T-helper 2 cell treated with Interferon-gamma antibody and Interleukin-4, amounts not matched to agents 5 μg/mL and 100 μg/mL, for 36 hours (primary cell): Measurements from ENCODE around the gene SDE2.

ENCODE experiments used
- DNase-seq: peaks from one replicate; pipeline ENCODE4 v3.0.0; 2021; ENCODE audit warnings: low spot score
- H3K27ac Mint-ChIP-seq: one replicate; pipeline ENCODE4 v1.8.0; 2021; ENCODE audit warnings: mild to moderate bottlenecking, mixed read lengths
- H3K27me3 Mint-ChIP-seq: one replicate; pipeline ENCODE4 v1.8.0; 2021; ENCODE audit warnings: low read depth, mixed read lengths
- H3K36me3 Mint-ChIP-seq: one replicate; pipeline ENCODE4 v1.8.0; 2021; ENCODE audit warnings: low read depth, mixed read lengths
- H3K4me1 Mint-ChIP-seq: one replicate; pipeline ENCODE4 v1.8.0; 2021; ENCODE audit warnings: low read depth, mixed read lengths
- H3K4me3 Mint-ChIP-seq: one replicate; pipeline ENCODE4 v1.8.0; 2022; ENCODE audit warnings: mild to moderate bottlenecking, moderate library complexity, mixed read lengths
- H3K9me3 Mint-ChIP-seq: one replicate; pipeline ENCODE4 v1.8.0; 2021; ENCODE audit warnings: mixed read lengths

SDE2 gene

DNA sequence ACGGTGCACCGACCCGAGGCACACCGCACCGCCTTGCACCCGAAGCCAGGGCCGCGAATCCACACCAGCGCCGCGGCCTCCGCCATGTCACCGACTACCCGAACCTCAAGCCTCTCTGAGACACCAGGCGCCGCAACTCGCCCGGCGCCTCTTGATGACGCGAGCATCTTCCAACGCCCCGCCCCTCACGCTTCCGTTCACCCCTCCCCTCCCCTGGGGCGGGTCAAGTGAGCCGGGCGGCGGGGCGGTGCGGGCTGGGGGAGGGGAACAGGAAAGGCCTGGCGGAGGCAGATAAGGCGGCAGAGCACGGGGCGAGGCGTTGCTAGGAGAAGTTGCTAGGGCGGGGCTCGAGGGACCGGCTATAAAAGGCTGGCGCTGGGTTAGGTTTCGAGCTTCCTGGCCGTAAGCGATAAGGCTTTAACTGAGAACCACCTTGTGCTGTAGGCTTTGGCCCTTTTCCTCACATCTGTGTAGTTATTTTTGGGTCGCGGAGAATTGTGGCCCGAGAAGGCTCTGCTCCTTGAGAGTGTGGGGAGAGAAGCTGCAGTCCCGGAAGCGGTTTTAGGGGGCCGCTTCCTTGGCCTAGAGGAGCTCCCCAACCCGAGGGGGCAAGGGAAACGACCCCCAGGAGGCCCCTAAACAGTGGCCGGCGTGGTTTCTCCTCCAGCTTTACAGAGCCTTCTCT, at the start of gene SDE2:
Gene SDE2 (minus strand): TSS at position 117 of the 685 bp plus-strand sequence. CDS start 31 bp downstream, at position 86.
- Mint-ChIP-seq H3K36me3 (peaks cover 17% of the 10 kb centered on the region), H3K27me3 (no peaks in the 10 kb centered on the region), H3K4me3 (peak within 1 kb of the TSS; percentile 100), H3K9me3 (no peaks in the 10 kb centered on the region), H3K4me1 (peaks cover 51% of the 10 kb centered on the region), H3K27ac (peak within 1 kb of the TSS; percentile 100)
- peak; percentile 99 for DNase-seq

DNA sequence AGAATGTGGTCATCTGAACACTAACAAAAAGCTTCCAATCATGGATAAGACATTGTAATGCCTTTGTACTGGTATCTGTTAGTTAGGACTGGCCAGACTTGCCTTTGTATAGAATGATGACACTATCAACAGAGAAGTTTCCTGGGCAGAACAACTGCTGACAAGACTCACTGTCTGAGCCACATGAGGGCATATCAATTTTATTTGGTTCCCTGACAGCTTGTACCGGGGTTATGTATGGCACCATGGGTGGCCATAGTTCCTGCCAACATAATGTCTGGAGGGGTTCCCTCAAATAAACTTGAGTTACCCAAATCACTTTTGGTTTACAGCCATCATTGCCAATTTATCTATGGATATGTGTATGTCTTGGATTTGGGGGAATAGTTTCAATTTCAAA, 49.7 kb upstream of the SDE2 start:
- Mint-ChIP-seq H3K4me1 (no peaks in the 10 kb centered on the region), H3K4me3 (no peak overlapping the region)
- DNase-seq: no peak

DNA sequence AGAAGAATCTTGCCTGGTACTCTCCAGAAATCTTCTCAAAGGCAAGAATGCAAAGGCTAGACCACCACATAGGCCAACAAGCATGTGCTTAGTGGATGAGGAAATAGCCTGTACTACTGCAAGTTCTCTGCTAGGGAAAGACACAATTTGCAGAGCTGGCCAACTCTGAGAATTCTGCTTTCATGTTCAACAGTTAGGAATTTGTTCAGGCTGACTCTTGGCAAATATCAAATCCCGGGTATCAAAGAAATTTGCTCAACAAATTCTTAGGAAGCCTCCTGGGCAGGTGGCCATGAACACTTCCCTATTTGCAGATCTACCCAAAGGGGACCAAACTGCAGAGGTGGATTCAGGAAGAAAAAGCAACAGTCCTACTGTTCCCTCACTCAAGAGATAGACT, 48.4 kb upstream of the SDE2 start:
- Mint-ChIP-seq H3K4me3 (no peak overlapping the region), H3K27me3 (peaks cover 9% of the 10 kb centered on the region), H3K36me3 (no peaks in the 10 kb centered on the region), H3K27ac (no peak overlapping the region), H3K4me1 (no peaks in the 10 kb centered on the region), H3K9me3 (no peaks in the 10 kb centered on the region)
- no peak for DNase-seq

More for the DNA sequence above, 49.7 kb upstream of the SDE2 start:
- no peak overlapping the region for H3K27ac Mint-ChIP-seq
- no peaks in the 10 kb centered on the region for H3K9me3 Mint-ChIP-seq
- H3K27me3 Mint-ChIP-seq: peaks cover 9% of the 10 kb centered on the region
- H3K36me3 Mint-ChIP-seq: no peaks in the 10 kb centered on the region

DNA sequence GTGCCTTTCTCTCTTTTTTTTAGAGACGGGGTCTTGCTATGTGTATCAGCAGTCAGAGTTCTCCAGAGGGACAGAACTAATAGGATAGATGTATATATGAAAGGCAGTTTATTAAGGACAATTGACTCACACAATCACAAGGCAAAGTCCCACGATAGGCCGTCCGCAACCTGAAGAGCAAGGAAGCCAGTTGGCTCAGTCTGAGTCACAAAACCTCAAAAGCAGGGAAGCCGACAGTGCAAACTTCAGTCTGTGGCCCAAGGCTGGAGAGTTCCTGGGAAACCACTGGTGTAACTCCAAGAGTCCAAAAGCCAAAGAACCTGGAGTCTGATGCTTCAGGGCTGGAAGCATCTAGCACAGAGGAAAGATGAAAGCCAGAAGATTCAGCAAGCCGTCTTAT, 47.1 kb upstream of the SDE2 start:
- H3K4me3 Mint-ChIP-seq: no peak overlapping the region

DNA sequence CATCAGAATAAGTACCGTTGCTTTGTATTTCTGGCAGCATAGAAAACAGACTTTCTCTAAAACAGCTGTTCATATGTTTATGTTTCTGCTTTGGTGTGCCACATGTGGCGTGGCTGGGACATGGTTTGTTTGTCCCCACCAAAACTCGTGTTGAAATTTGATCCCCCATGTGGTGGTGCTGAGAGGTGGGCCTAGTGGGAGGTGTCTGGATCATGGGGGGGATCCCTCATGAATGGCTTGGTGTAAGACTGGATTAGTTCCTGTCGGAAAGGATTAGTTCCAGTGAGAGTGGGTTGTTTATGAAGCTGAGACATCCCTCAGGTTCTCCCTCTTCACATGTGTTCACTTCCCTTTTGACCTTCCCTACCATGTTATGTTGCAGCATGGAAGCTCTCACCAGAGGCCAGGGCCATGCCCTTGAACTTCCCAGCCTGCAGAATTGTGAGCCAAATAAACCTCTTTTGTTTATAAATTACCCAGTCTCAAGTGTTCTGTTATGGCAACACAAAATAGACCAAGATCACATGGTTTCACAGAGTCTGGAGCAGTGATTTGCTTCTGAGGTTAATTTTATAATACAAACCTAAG, 45.5 kb upstream of the SDE2 start:
- DNase-seq: no peak
- Mint-ChIP-seq H3K27ac (no peak overlapping the region), H3K4me1 (no peaks in the 10 kb centered on the region), H3K27me3 (peaks cover 14% of the 10 kb centered on the region), H3K9me3 (no peaks in the 10 kb centered on the region), H3K4me3 (no peak overlapping the region), H3K36me3 (no peaks in the 10 kb centered on the region)

More for the DNA sequence above, 47.1 kb upstream of the SDE2 start:
- Mint-ChIP-seq H3K27me3 (peaks cover 11% of the 10 kb centered on the region), H3K36me3 (no peaks in the 10 kb centered on the region), H3K4me1 (no peaks in the 10 kb centered on the region), H3K27ac (no peak overlapping the region), H3K9me3 (no peaks in the 10 kb centered on the region)
- DNase-seq: no peak

DNA sequence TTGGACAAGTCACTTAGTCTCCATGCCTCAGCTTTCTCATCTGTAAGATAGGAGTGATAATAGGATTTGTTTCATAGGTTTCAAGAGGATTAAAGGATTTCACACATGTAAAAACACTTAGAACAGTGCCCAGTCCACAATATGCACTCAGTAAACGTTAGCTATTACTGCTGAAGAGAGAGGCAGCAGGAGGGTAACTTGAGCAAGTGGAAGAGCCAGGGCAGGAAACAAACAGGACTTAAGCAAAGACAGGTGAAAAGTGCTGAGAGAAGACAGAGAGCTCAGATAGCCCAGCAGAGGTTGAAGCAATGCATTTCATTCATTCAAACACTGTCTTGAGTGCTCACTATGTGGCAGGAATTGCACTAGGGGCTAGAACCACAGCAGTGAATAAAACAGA, 42.3 kb upstream of the SDE2 start:
- no peak for DNase-seq
- Mint-ChIP-seq H3K27me3 (peaks cover 10% of the 10 kb centered on the region), H3K9me3 (no peaks in the 10 kb centered on the region), H3K36me3 (no peaks in the 10 kb centered on the region), H3K4me1 (no peaks in the 10 kb centered on the region), H3K4me3 (no peak overlapping the region), H3K27ac (no peak overlapping the region)

DNA sequence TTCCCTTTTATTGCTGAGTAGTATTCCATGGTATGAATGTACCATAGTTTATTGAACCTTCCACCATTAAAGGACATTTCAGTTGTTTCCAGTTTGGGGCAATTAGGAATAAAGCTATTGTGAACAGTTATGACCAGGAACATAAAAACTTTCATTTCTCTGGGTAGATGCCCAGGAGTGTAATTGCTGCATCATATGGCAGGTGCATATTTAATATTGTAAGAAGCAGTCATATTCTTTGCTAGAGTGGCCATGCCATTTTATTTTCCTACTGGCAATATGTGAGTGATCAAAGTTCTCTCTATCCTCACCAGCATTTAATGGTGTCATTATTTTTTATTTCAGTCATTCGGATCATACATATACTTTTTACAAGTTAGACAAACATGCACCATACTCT, 39.5 kb upstream of the SDE2 start:
- no peak for DNase-seq
- Mint-ChIP-seq H3K27me3 (peaks cover 5% of the 10 kb centered on the region), H3K4me1 (no peaks in the 10 kb centered on the region), H3K27ac (no peak overlapping the region), H3K4me3 (no peak overlapping the region), H3K9me3 (no peaks in the 10 kb centered on the region), H3K36me3 (no peaks in the 10 kb centered on the region)

DNA sequence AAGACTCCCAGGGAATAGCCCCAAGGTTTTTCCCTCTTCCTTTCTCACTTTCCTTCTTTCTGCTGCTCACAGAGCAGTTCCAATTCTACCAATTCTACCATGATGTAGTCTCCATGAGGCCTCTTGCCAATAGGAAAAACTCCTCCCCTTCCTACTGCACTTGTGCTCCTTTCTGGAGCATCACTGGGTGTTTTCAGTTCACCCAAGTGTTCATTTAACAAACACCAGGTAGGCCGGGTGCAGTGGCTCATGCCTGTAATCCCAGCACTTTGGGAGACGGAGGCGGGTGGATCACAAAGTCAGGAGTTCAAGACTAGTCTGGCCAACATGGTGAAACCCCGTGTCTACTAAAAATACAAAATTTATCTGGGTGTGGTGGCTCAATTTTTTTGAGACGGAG, 36.8 kb upstream of the SDE2 start:
- no peak overlapping the region for H3K4me3 Mint-ChIP-seq
- no peaks in the 10 kb centered on the region for H3K9me3 Mint-ChIP-seq
- no peaks in the 10 kb centered on the region for H3K4me1 Mint-ChIP-seq
- peaks cover 5% of the 10 kb centered on the region for H3K27me3 Mint-ChIP-seq
- DNase-seq: no peak
- H3K27ac Mint-ChIP-seq: no peak overlapping the region
- H3K36me3 Mint-ChIP-seq: no peaks in the 10 kb centered on the region

DNA sequence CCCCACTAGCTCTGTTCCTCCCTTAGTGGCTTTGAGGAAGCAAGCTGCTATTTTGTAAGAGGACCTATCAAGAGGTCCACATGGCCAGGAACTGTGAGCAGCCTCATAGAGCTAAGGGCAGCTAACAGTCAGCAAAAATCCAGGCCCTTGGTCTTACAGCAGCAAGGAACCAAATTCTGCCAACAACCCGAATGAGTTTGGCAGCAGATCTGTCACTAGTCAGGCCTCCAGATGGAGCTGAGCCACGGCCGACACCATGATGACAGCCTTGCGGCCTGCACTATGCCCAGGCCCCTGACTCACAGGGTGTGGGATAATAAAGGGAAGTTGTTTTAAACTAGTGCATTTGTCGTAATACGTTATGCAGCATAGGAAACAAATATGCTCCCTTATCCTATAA, 35.3 kb upstream of the SDE2 start:
- Mint-ChIP-seq H3K27me3 (peaks cover 2% of the 10 kb centered on the region), H3K4me1 (no peaks in the 10 kb centered on the region), H3K36me3 (no peaks in the 10 kb centered on the region), H3K4me3 (no peak overlapping the region), H3K27ac (no peak overlapping the region), H3K9me3 (no peaks in the 10 kb centered on the region)
- no peak for DNase-seq

DNA sequence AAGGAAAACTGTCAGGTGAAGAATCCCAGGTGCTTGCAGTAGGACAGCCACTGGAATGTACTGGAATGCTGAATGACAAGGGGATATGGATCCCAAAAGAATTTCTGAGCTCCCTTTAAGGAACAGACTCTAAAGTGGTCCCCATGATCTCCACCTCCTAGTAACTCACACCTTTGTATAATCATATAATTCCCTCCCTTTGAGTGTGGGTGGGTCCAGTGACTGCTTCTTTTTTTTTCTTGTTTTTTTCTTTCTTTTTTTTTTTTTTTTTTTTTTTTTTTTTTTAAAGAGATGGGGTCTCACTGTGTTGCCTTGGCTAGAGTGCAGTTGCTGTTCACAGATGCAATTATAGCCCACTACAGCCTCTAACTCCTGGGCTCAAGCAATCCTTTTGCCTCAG, 34.8 kb upstream of the SDE2 start:
- Mint-ChIP-seq H3K36me3 (no peaks in the 10 kb centered on the region), H3K27ac (no peak overlapping the region), H3K9me3 (no peaks in the 10 kb centered on the region), H3K27me3 (peaks cover 2% of the 10 kb centered on the region), H3K4me3 (no peak overlapping the region), H3K4me1 (no peaks in the 10 kb centered on the region)
- no peak for DNase-seq

DNA sequence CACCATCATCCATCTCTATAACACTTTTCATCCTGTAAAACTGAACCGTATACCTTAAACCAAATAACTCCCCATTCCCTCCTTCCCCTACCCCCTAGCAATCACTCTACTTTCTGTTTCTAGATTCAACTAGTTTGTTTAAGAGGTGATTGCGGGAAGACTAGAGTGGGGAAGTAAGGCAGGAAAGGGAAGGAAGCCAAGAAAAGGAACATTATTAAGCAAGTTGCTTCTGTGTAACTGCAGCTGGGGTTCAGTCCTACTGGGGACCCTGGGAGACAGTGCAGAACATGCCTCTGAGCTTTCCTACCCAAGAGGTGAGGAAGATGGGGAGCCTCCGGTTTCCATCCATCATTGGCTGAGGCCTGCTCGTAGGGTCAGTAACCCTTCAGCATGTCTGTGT, 34.4 kb upstream of the SDE2 start:
- Mint-ChIP-seq H3K4me3 (no peak overlapping the region), H3K36me3 (no peaks in the 10 kb centered on the region), H3K9me3 (no peaks in the 10 kb centered on the region), H3K27ac (no peak overlapping the region), H3K27me3 (peaks cover 2% of the 10 kb centered on the region), H3K4me1 (no peaks in the 10 kb centered on the region)
- DNase-seq: no peak

DNA sequence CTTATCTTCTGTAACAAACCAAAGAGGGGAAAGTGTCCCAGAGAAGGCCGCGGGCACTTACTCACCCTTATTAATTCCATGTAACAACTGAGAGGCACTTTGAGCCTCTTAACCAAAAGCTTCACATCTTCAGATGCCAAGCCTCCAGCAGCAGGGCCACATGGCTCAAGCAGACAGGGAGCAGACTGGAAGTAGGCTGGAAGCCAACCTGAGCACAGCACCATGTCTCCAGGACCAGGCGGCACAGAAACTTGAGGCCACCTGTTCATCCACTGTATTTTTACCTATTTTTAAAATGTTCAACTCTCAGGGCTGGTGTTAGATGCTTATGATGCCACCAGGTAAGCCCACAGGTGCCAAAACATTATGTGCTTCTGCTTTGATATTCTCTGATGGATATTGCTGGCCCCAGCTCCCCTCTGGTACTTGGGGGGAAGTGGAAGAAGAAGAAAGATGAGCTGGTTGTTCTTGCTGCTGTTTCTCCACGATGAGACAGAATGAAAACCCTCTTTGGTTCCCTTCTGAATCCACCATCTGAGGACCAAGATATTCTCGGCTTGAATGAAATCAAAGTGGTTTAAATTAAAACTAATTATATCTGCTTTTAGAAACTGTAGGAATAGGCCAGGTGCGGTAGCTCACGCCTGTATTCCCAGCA, 30.6 kb upstream of the SDE2 start:
- peaks cover 4% of the 10 kb centered on the region for H3K4me1 Mint-ChIP-seq
- H3K27me3 Mint-ChIP-seq: peaks cover 2% of the 10 kb centered on the region
- no peaks in the 10 kb centered on the region for H3K36me3 Mint-ChIP-seq
- H3K4me3 Mint-ChIP-seq: no peak overlapping the region
- DNase-seq: no peak
- no peak overlapping the region for H3K27ac Mint-ChIP-seq
- no peaks in the 10 kb centered on the region for H3K9me3 Mint-ChIP-seq

DNA sequence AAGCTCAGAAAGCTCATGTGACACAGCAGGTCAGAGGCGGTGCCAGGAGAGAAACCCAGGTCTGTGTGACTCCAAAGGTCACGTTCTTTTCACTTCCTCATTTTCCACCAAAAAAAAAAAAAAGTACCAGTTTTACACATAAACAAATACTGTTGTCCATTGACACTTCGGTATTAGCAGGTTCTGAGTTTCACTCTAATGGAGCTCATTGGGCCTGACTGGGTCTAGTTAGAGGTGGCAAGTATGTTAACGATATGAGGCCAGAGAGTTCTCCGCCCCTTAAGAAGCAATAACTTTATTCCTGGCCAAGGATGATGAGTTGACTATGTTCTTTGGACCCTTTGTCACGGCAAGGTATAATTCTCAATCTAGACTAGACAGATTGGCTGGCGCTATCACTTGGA, 30.0 kb upstream of the SDE2 start:
- H3K27me3 Mint-ChIP-seq: peaks cover 2% of the 10 kb centered on the region
- no peak for DNase-seq
- H3K27ac Mint-ChIP-seq: no peak overlapping the region
- H3K9me3 Mint-ChIP-seq: no peaks in the 10 kb centered on the region
- H3K4me3 Mint-ChIP-seq: no peak overlapping the region
- H3K36me3 Mint-ChIP-seq: no peaks in the 10 kb centered on the region
- peaks cover 4% of the 10 kb centered on the region for H3K4me1 Mint-ChIP-seq

DNA sequence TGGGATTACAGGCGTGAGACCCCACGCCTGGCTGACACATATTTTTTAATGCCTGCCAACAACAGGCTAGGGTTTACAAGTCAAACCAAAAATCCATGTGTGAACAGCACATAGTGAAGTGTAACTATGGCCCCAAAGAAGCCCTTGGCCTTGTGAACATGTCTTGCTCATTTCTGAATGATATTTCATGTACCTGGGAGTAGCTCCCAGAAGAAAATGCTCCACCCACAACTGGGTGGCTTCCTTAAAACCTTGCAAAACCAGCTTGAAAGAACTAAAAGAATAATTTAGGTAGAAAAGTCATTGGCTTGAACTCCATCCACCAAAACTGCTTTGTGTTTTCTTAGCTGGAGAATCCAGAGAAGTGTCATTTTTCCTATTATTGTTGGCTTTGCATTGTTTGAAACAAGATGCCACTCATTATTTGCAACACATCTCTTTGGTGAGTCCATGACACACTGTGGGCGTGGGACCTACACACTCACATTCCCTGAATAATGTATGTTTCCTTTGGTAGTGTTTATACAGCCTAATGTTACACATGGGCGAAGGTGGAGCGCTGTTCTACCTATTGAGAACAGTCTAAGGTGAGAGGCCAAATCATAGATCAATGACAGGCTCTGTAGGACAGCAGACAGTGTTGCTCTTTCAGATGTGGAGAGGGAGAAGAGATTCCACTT, 28.5 kb upstream of the SDE2 start:
- DNase-seq: no peak
- Mint-ChIP-seq H3K27ac (no peak overlapping the region), H3K4me3 (no peak overlapping the region), H3K27me3 (peaks cover 2% of the 10 kb centered on the region), H3K36me3 (no peaks in the 10 kb centered on the region), H3K4me1 (peaks cover 4% of the 10 kb centered on the region), H3K9me3 (no peaks in the 10 kb centered on the region)
